Measurements from ENCODE around the gene SRXN1. TPM values are rescaled to one million over a fixed set of nuclear protein-coding genes. Genes with fewer than 3 reads are reported as not detected.

The SRXN1 gene
- total and polyA plus RNA-seq, 4 experiments from 2014 or later: 6.9 to 17.2 (median 8.9) TPM

- Mint-ChIP-seq H3K4me3 (no peak overlapping the region), H3K4me1 (peaks cover 17 to 39% (median 32%) of the 10 kb centered on the region in 4 donors), H3K27me3 (peaks cover 3 to 8% of the 10 kb centered on the region in 2 donors), H3K9me3 (peaks cover 0 to 3% (median 0%) of the 10 kb centered on the region in 8 donors), H3K36me3 (peaks cover 17 to 22% of the 10 kb centered on the region in 2 donors), H3K27ac (peak overlapping the region in 1 of 7 donors; percentile 3)
- ChIA-PET CTCF (ENCODE audit: partially characterized antibody) (interaction anchor here (0.9 to 1.4 kb wide), 4 partner anchors 10 to 303 kb away, joined by 3 to 6 read pairs (median 3); no protein-coding TSS in a partner anchor), POLR2A (ENCODE audit: partially characterized antibody) (no interaction called here)
- Histone ChIP-seq H3K36me3 (ENCODE audit: insufficient read depth, low read length) (peaks cover 5% of the 10 kb centered on the region), H3K9me3 (ENCODE audit: control insufficient read depth in 1 of 2, low read length in 2 of 2) (no peaks in the 10 kb centered on the region), H3K4me3 (ENCODE audit: low read length in 2 of 2) (no peak overlapping the region), H3K4me1 (ENCODE audit: insufficient read depth, low read length) (peaks cover 26% of the 10 kb centered on the region), H3K27me3 (ENCODE audit: insufficient read depth, low read length) (peaks cover 10% of the 10 kb centered on the region), H3K27ac (ENCODE audit: low read depth, low read length) (no peak overlapping the region)
- intact Hi-C loops (cut with micrococcal nuclease): no loop called here
- DNase-seq: no peak
Observed at GRCh38 chr20:647479-648019, 5.5 kb downstream of the SRXN1 start.

- no peak overlapping the region for H3K4me3 ChIP-seq (ENCODE audit: low read length in 2 of 2)
- H3K4me1 ChIP-seq (ENCODE audit: insufficient read depth, low read length): peaks cover 20% of the 10 kb centered on the region
- intact Hi-C loops (cut with micrococcal nuclease): no loop called here
- Mint-ChIP-seq H3K36me3 (peaks cover 17 to 22% of the 10 kb centered on the region in 2 donors), H3K27ac (no peak overlapping the region), H3K4me1 (peaks cover 10 to 32% (median 25%) of the 10 kb centered on the region in 4 donors), H3K27me3 (peaks cover 3 to 8% of the 10 kb centered on the region in 2 donors), H3K9me3 (peaks cover 0 to 3% (median 0%) of the 10 kb centered on the region in 8 donors), H3K4me3 (no peak overlapping the region)
- POLR2A ChIA-PET (ENCODE audit: partially characterized antibody): no interaction called here
- no peak for DNase-seq
- H3K9me3 ChIP-seq (ENCODE audit: control insufficient read depth in 1 of 2, low read length in 2 of 2): no peaks in the 10 kb centered on the region
- peaks cover 11% of the 10 kb centered on the region for H3K27me3 ChIP-seq (ENCODE audit: insufficient read depth, low read length)
- CTCF ChIA-PET (ENCODE audit: partially characterized antibody): interaction anchor here (1.0 to 2.7 kb wide), 5 partner anchors 11 to 293 kb away, joined by 3 to 24 read pairs (median 6); partner anchors contain the start of gene FAM110A
- no peak overlapping the region for H3K27ac ChIP-seq (ENCODE audit: low read depth, low read length)
- peaks cover 5% of the 10 kb centered on the region for H3K36me3 ChIP-seq (ENCODE audit: insufficient read depth, low read length)
Observed at GRCh38 chr20:646868-647233, 6.1 kb downstream of the SRXN1 start.

DNA sequence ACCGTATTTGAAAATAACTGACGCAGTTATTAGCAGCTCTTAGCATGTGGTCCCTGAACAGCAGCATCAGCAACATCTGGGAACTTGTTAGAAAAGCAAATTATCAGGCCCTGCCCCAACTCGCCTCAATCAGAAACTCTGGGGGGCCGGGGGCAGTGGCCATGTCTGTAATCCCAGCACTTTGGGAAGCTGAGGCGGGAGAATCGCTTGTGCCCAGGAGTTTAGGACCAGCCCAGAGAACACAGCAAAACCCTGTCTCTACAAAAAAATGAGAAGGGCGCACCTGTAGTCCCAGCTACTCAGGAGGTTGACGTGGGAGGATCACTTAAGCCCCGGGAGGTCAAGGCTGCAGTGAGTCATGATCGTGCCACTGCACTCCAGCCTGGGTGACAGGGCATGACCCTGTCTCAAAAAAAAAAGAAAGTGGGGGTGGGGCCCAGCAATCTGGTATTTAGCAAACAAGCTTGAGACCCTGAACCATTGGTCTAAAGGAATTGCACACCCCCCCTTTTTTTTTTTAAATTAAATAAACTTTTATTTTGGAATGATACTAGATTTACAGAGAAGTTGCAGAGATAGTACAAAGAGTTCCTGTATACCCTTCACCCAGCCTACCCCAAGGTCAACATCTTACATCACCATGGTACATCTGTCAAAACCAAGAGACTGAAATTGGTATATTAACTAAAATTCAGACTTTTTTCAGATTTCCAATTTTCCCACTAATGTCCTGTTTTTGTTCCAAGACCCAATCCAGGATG is 6.7 kb downstream of the SRXN1 start:
- peaks cover 17 to 22% of the 10 kb centered on the region in 2 donors for H3K36me3 Mint-ChIP-seq
- no peaks in the 10 kb centered on the region for H3K9me3 ChIP-seq (ENCODE audit: control insufficient read depth in 1 of 2, low read length in 2 of 2)
- no peak overlapping the region for H3K4me3 ChIP-seq (ENCODE audit: low read length in 2 of 2)
- H3K4me1 ChIP-seq (ENCODE audit: insufficient read depth, low read length): peaks cover 14% of the 10 kb centered on the region
- CTCF ChIA-PET (ENCODE audit: partially characterized antibody): interaction anchor here (1.0 to 2.7 kb wide), 17 partner anchors 9 to 294 kb away, joined by 3 to 24 read pairs (median 4); partner anchors contain the start of genes CSNK2A1 and FAM110A
- intact Hi-C loops (cut with micrococcal nuclease): no loop called here
- H3K27me3 ChIP-seq (ENCODE audit: insufficient read depth, low read length): peaks cover 11% of the 10 kb centered on the region
- H3K27me3 Mint-ChIP-seq: peaks cover 3 to 8% of the 10 kb centered on the region in 2 donors
- H3K36me3 ChIP-seq (ENCODE audit: insufficient read depth, low read length): peaks cover 5% of the 10 kb centered on the region
- H3K27ac Mint-ChIP-seq: peak overlapping the region in 1 of 7 donors; percentile 16
- POLR2A ChIA-PET (ENCODE audit: partially characterized antibody): no interaction called here
- H3K4me3 Mint-ChIP-seq: no peak overlapping the region
- no peak for DNase-seq
- peaks cover 0 to 3% (median 0%) of the 10 kb centered on the region in 8 donors for H3K9me3 Mint-ChIP-seq
- no peak overlapping the region for H3K27ac ChIP-seq (ENCODE audit: low read depth, low read length)
- peaks cover 6 to 31% (median 23%) of the 10 kb centered on the region in 4 donors for H3K4me1 Mint-ChIP-seq

- no peaks in the 10 kb centered on the region for H3K9me3 ChIP-seq (ENCODE audit: control insufficient read depth in 1 of 2, low read length in 2 of 2)
- Mint-ChIP-seq H3K36me3 (peaks cover 17 to 22% of the 10 kb centered on the region in 2 donors), H3K9me3 (peaks cover 0 to 5% (median 0%) of the 10 kb centered on the region in 8 donors), H3K27ac (peak overlapping the region in 1 of 7 donors; percentile 16), H3K4me3 (peak overlapping the region in 3 of 8 donors; percentile 15 to 29 (median 26)), H3K4me1 (peaks cover 6 to 30% (median 21%) of the 10 kb centered on the region in 4 donors), H3K27me3 (peaks cover 3 to 8% of the 10 kb centered on the region in 2 donors)
- CTCF ChIA-PET (ENCODE audit: partially characterized antibody): interaction anchor here (1.0 to 2.7 kb wide), 18 partner anchors 8 to 293 kb away, joined by 3 to 24 read pairs (median 4); partner anchors contain the start of genes CSNK2A1 and FAM110A
- POLR2A ChIA-PET (ENCODE audit: partially characterized antibody): no interaction called here
- peaks cover 5% of the 10 kb centered on the region for H3K36me3 ChIP-seq (ENCODE audit: insufficient read depth, low read length)
- peaks cover 11% of the 10 kb centered on the region for H3K27me3 ChIP-seq (ENCODE audit: insufficient read depth, low read length)
- peak in 4 of 5 donors; percentile 49 to 63 (median 52) for DNase-seq
- H3K4me3 ChIP-seq (ENCODE audit: low read length in 2 of 2): no peak overlapping the region
- H3K27ac ChIP-seq (ENCODE audit: low read depth, low read length): no peak overlapping the region
- peaks cover 11% of the 10 kb centered on the region for H3K4me1 ChIP-seq (ENCODE audit: insufficient read depth, low read length)
- intact Hi-C loops (cut with micrococcal nuclease): loop anchor here (1.0 kb wide), 1 partner anchor 84 kb away; no protein-coding TSS in a partner anchor
Observed at GRCh38 chr20:645318-646106, 7.5 kb downstream of the SRXN1 start.

DNA sequence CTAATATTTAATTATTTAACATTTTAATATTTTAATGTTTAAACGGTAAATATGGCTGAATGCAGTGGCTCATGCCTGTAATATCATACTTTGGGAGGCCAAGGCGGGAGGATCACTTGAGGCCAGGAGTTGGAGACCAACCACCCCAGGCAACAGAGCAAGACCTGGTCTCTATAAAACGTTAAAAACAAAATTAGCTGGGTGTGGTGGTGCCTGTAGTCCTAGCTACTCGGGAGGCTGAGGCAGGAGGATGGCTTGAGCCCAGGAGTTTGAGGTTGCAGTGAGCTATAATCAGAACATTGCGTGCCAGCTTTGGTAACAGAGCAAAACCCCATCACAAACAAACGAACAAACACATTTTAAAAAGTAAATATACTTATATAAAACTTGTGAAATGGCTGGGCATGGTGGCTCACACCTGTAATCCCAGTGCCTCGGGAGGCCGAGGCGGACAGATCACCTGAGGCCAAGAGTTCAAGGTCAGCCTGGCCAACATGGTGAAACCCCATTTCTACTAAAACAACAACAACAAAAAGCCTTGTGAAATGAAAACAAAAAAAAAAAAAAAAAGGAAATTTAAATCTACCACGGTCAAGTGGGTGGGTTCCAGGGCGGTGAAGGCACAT is 8.2 kb downstream of the SRXN1 start:
- H3K27ac Mint-ChIP-seq: no peak overlapping the region
- ChIA-PET CTCF (ENCODE audit: partially characterized antibody) (interaction anchor here (0.7 to 2.7 kb wide), 18 partner anchors 8 to 292 kb away, joined by 3 to 24 read pairs (median 4); partner anchors contain the start of gene CSNK2A1), POLR2A (ENCODE audit: partially characterized antibody) (no interaction called here)

GRCh38 chr20:642398-643174 is 10.4 kb downstream of the SRXN1 start:
- CTCF ChIA-PET (ENCODE audit: partially characterized antibody): no interaction called here

More for the DNA sequence above, 8.2 kb downstream of the SRXN1 start:
- peaks cover 11% of the 10 kb centered on the region for H3K27me3 ChIP-seq (ENCODE audit: insufficient read depth, low read length)
- H3K9me3 ChIP-seq (ENCODE audit: control insufficient read depth in 1 of 2, low read length in 2 of 2): no peaks in the 10 kb centered on the region
- no peak overlapping the region for H3K4me3 ChIP-seq (ENCODE audit: low read length in 2 of 2)
- H3K36me3 ChIP-seq (ENCODE audit: insufficient read depth, low read length): peaks cover 5% of the 10 kb centered on the region
- no peak for DNase-seq
- no peak overlapping the region for H3K27ac ChIP-seq (ENCODE audit: low read depth, low read length)
- Mint-ChIP-seq H3K4me3 (no peak overlapping the region), H3K36me3 (peaks cover 17 to 18% of the 10 kb centered on the region in 2 donors), H3K27me3 (peaks cover 3 to 8% of the 10 kb centered on the region in 2 donors), H3K4me1 (peaks cover 6 to 26% (median 19%) of the 10 kb centered on the region in 4 donors), H3K9me3 (peaks cover 0 to 5% (median 0%) of the 10 kb centered on the region in 8 donors)
- H3K4me1 ChIP-seq (ENCODE audit: insufficient read depth, low read length): peaks cover 11% of the 10 kb centered on the region
- intact Hi-C loops (cut with micrococcal nuclease): loop anchor here (1.0 kb wide), 1 partner anchor 84 kb away; no protein-coding TSS in a partner anchor

More at GRCh38 chr20:642398-643174, 10.4 kb downstream of the SRXN1 start:
- H3K27ac ChIP-seq (ENCODE audit: low read depth, low read length): no peak overlapping the region
- Mint-ChIP-seq H3K27ac (peak overlapping the region in 2 of 7 donors; percentile 37 to 77), H3K36me3 (peaks cover 3 to 4% of the 10 kb centered on the region in 2 donors), H3K27me3 (peaks cover 3 to 8% of the 10 kb centered on the region in 2 donors), H3K4me3 (peak overlapping the region in 6 of 8 donors; percentile 31 to 51 (median 42)), H3K4me1 (peaks cover 6 to 26% (median 17%) of the 10 kb centered on the region in 4 donors), H3K9me3 (peaks cover 0 to 2% (median 0%) of the 10 kb centered on the region in 8 donors)
- intact Hi-C loops (cut with micrococcal nuclease): no loop called here
- H3K4me3 ChIP-seq (ENCODE audit: low read length in 2 of 2): no peak overlapping the region
- no peaks in the 10 kb centered on the region for H3K36me3 ChIP-seq (ENCODE audit: insufficient read depth, low read length)
- peaks cover 11% of the 10 kb centered on the region for H3K27me3 ChIP-seq (ENCODE audit: insufficient read depth, low read length)
- H3K9me3 ChIP-seq (ENCODE audit: control insufficient read depth in 1 of 2, low read length in 2 of 2): no peaks in the 10 kb centered on the region
- peaks cover 11% of the 10 kb centered on the region for H3K4me1 ChIP-seq (ENCODE audit: insufficient read depth, low read length)
- POLR2A ChIA-PET (ENCODE audit: partially characterized antibody): no interaction called here
- no peak for DNase-seq

Measured in CD4-positive, alpha-beta memory T cell (primary cell).